ENCODE measurements around the gene USP9X.

The USP9X gene

DNA sequence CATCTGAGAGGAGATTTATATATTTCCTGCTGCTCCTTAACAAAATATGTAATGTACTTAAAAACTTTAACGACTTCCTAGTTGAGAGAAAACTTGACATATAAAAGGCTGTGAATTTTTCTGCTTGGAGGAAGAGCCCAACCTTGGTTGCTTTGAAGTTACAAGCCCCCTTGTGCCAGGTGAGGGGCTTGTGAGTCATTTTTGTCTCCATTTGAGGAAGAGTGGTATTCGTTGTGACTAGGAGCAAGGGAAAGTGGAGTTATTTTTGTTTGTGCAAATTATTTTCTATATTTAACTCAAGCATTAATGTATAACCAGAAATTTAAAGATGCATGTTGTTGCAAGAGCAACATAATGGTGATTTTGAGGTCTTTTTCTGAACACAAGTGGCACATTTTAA, 149.7 kb downstream of the USP9X start:
- TF ChIP-seq CTCF (IDR thresholded peaks at IDR 0.05; ENCODE audit: insufficient read depth, low read depth, low read length, missing control alignments), result no peak
- H3K4me3 ChIP-seq (ENCODE audit: low read depth, low read length), result no peak overlapping the region
- DNase-seq (ENCODE audit: low read depth), result peak; percentile 32

DNA sequence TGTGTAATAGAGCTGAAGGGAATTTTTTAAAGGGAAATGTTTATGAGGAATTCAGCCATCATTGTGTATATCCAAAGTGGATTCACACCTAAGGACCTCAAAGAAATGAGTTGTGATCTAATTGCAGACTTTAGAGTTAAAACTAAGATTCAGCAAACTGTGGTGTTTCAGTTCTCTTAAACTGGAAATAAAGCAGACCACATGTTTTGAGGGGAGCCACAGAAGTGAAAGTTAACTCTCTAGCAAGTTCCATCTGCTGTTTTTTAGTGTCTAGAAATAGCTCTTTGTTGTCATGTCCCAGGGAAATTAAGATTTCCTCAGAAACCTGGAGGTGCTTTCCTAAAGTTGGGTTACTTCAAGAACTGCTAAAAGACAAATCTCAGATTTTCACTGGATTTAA, 151.4 kb downstream of the USP9X start:
- DNase-seq (ENCODE audit: low read depth), result peak; percentile 69
- TF ChIP-seq CTCF (IDR thresholded peaks at IDR 0.05; ENCODE audit: insufficient read depth, low read depth, low read length, missing control alignments), result no peak
- H3K4me3 ChIP-seq (ENCODE audit: low read depth, low read length), result no peak overlapping the region

DNA sequence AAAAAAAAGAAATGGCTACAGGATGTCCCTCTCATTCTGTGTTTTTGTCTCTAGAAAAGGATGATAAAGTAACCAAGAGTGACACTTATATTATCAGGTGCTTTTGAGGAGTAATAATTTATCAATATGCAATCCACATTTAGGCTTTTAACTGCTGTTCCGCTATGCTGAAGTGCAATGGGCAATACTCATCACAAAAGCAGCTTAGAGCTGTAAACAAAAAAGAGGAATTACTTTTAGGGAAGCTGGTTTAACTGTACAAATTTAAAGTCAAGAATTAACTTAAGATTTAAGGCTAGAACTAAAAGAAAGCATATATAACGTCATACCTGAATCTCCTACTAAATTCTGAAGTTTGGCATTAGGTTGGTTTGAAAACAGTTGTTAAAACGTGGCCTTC, 155.3 kb downstream of the USP9X start:
- DNase-seq (ENCODE audit: low read depth), result no peak
- no peak for TF ChIP-seq CTCF (IDR thresholded peaks at IDR 0.05; ENCODE audit: insufficient read depth, low read depth, low read length, missing control alignments)
- H3K4me3 ChIP-seq (ENCODE audit: low read depth, low read length), result no peak overlapping the region

GRCh38 chrX:41241962-41242361, 156.7 kb downstream of the USP9X start:
- DNase-seq (ENCODE audit: low read depth), result no peak
- no peak for TF ChIP-seq CTCF (IDR thresholded peaks at IDR 0.05; ENCODE audit: insufficient read depth, low read depth, low read length, missing control alignments)
- no peak overlapping the region for H3K4me3 ChIP-seq (ENCODE audit: low read depth, low read length)

DNA sequence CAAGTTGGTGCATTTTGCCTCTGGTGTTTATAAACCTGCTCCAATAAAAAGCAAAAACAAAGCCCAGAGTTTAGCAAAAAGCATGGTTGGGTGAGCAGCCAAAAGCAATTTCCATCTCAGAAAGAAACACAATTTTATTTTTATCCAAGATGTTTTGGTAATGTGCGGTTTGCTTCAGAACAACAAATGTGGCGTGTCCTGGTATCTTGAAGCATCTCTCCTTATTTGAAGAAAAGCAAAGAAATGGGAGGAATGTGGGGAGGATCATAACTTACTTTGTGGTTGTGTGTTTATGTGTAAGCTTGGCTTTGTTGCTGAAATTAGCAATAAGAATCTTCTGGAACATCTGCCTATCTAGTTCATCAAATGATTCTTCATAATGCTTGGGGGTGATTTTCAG, 160.4 kb downstream of the USP9X start:
- TF ChIP-seq CTCF (IDR thresholded peaks at IDR 0.05; ENCODE audit: insufficient read depth, low read depth, low read length, missing control alignments), result no peak
- H3K4me3 ChIP-seq (ENCODE audit: low read depth, low read length), result no peak overlapping the region
- DNase-seq (ENCODE audit: low read depth), result no peak

GRCh38 chrX:41250867-41251266, 165.6 kb downstream of the USP9X start:
- H3K4me3 ChIP-seq (ENCODE audit: low read depth, low read length), result no peak overlapping the region
- TF ChIP-seq CTCF (IDR thresholded peaks at IDR 0.05; ENCODE audit: insufficient read depth, low read depth, low read length, missing control alignments), result no peak
- DNase-seq (ENCODE audit: low read depth), result no peak

- no peak for TF ChIP-seq CTCF (IDR thresholded peaks at IDR 0.05; ENCODE audit: insufficient read depth, low read depth, low read length, missing control alignments)
- DNase-seq (ENCODE audit: low read depth), result no peak
- H3K4me3 ChIP-seq (ENCODE audit: low read depth, low read length), result no peak overlapping the region
These were observed 172.6 kb downstream of the USP9X start for GRCh38 chrX:41257801-41258200.

Measured in GM12865 (cell line).